Measurements from ENCODE around the gene ESRP2. TPM values are rescaled to one million over a fixed set of nuclear protein-coding genes. Genes with fewer than 3 reads are reported as not detected.

The ESRP2 gene
- total RNA-seq, 1 experiment from 2014 or later = not detected

GRCh38 chr16:68219725-68220351 is 16.1 kb downstream of the ESRP2 start:
- DNase-seq (ENCODE audit: low read depth) = no peak

- DNase-seq (ENCODE audit: low read depth) = no peak
These were observed 18.4 kb downstream of the ESRP2 start for GRCh38 chr16:68217506-68217905.

- no peak for DNase-seq (ENCODE audit: low read depth)
These were observed 19.7 kb downstream of the ESRP2 start for GRCh38 chr16:68216240-68216639.

GRCh38 chr16:68215302-68215701 is 20.6 kb downstream of the ESRP2 start:
- DNase-seq (ENCODE audit: low read depth) = no peak

DNA sequence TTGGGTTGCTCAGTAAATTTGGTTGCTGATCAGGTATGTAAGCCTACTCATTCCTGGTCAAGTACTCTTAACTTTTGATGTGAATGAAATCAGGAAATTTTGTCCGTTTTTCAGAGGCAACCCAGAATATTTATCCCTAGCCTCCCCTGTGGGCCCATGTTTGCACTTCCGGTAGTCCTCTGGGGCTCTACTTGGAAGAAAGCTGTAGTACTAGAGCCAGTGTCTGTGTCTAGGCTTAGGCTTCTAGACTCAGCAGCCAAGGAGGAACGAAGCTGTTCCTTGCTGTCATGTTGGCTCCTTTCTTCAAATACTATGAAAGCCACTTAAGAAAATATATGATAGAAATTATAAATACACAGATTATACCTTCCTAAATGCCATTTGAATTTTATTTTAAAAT is 21.2 kb downstream of the ESRP2 start:
- DNase-seq (ENCODE audit: low read depth) = no peak

DNA sequence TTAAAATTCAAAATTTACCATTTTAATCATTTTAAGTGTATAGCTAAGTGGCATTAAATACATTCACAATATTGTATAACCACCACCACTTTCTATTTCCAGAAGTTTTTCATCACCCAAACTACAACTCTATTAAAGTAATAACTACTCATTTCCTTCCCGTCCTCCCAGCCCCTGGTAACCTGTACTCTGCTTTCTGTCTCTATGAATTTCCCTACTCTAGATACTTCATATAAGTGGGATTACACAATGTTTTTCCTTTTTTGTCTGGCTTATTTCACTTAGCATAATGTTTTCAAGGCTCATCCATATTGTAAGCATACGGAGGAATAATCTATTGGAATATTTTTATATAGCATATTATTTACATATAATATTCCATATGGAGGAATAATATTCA is 29.7 kb downstream of the ESRP2 start:
- DNase-seq (ENCODE audit: low read depth) = no peak

- peak; percentile 51 for DNase-seq (ENCODE audit: low read depth)
These were observed 33.8 kb downstream of the ESRP2 start for GRCh38 chr16:68202091-68202519.

GRCh38 chr16:68200088-68200783 is 35.7 kb downstream of the ESRP2 start:
- DNase-seq (ENCODE audit: low read depth) = peak; percentile 26

DNA sequence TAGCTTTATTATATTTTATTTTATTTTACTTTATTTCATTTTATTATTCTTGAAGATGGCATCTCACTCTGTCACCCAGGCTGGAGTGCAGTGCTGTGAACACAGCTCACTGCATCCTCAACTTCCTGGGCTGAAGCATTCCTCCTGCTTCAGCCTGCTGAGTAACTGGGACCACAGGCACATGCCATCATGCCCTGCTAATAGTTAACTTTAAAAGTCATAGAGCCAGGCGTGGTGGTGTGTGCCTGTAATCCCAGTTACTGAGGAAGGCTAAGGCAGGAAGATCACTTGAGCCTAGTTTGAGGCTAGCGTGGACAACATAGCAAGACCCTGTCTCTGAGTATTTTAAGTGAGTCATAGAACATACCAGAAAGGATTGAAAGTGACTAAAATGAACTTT is 38.7 kb downstream of the ESRP2 start:
- DNase-seq (ENCODE audit: low read depth) = peak; percentile 36

DNA sequence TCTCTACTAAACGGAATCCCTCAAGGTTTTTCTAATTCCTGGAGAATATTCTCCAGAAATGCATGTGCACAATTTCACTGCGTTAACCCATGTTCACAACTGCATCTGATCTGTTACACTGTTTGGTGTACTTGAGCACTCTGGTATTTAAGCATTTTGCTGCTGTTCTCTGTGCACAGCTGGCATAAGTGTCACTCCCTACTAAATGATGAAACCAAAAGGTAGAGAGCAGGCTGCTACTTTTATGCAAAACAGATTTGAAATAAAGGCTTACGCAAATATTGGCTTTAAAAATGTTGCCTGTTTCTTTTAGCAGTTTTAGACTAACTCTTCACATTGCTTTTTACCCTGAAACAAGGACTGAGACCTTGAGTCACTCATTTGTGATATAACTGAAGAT is 41.7 kb downstream of the ESRP2 start:
- DNase-seq (ENCODE audit: low read depth) = no peak

DNA sequence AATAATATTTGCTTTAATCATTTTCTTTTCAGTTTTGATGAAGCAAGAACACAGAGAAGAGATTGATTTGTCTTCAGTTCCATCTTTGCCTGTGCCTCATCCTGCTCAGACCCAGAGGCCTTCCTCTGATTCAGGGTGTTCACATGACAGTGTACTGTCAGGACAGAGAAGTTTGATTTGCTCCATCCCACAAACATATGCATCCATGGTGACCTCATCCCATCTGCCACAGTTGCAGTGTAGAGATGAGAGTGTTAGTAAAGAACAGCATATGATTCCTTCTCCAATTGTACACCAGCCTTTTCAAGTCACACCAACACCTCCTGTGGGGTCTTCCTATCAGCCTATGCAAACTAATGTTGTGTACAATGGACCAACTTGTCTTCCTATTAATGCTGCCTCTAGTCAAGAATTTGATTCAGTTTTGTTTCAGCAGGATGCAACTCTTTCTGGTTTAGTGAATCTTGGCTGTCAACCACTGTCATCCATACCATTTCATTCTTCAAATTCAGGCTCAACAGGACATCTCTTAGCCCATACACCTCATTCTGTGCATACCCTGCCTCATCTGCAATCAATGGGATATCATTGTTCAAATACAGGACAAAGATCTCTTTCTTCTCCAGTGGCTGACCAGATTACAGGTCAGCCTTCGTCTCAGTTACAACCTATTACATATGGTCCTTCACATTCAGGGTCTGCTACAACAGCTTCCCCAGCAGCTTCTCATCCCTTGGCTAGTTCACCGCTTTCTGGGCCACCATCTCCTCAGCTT is 45.0 kb downstream of the ESRP2 start:
- peak; percentile 13 for DNase-seq (ENCODE audit: low read depth)

DNA sequence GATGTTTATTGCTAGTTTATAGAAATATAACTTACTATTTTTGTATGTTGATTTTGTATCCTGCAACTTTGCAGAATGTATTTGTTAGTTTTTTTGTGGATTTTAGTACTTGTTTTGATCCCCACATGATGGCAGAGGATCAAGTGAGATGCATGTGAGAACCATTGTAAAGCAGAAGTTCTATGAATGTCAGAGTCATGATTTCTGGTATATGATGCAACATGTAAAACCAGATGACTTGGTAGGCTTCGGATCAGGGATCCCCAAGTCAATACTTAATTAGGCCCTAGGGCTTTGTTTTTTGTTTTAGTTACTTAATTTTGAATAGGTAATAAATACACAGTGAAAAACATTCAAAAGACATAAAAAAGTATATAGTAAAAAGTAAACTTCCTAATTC is 45.8 kb downstream of the ESRP2 start:
- no peak for DNase-seq (ENCODE audit: low read depth)

DNA sequence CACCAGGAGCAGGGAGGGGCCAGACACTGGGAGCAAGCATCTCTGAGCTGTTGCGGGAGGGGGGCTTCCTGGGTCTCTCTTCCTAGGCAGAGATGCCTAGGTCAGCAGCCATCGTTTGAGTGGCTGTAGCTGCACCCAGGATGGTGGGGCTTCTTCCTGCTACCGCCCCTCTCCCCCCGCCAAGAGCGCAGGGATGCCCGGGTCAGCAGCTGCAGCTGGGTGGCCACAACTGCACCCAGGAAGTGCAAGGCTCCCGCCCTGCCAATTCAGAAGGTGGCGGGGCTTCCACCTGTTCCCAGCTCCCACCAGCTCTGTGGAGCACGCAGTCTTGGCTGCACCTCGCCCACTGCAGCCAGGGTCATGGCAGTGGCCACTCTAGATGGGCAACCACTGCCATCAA is 47.8 kb downstream of the ESRP2 start:
- no peak for DNase-seq (ENCODE audit: low read depth)

DNA sequence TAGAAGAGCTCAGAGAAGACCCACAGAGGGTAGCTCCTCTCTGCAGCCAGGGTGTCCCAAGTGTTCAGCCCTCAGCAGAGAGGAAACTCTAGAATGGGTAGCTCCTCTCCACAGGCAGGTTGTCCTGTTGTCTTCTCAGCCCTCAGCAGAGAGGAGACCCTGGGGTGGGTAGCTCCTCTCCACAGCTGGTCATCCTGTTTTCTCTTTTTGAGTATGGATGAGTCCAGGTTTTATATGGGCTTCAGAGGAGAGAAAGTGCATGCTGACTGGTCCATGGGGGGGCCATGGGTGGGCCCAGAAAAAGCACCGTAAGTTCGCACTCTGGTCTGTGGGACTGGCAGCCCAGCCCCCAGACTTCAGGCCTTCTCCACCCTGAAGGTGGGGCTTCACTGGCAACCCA is 48.4 kb downstream of the ESRP2 start:
- DNase-seq (ENCODE audit: low read depth) = no peak

DNA sequence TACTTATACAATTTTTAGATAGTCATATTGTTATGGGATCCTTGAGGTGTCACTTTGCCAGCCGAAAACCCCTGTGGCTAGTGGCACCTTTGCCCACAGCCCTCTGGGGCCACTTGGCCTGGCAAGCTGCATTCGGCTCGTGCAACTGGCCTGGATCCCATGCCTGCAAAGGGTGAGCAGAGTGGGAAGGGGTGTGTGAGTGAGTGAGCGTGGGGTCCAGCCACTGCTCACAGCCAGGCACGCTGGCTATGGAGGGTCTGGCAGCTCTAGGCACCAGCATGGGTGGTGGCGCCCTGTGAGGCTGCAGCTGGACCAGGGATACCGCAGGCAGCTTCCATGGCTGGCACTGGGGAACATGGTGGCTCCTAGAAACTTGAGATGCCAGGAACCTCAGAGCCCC is 49.0 kb downstream of the ESRP2 start:
- no peak for DNase-seq (ENCODE audit: low read depth)

- DNase-seq (ENCODE audit: low read depth) = no peak
These were observed 52.9 kb downstream of the ESRP2 start for GRCh38 chr16:68183046-68183445.

DNA sequence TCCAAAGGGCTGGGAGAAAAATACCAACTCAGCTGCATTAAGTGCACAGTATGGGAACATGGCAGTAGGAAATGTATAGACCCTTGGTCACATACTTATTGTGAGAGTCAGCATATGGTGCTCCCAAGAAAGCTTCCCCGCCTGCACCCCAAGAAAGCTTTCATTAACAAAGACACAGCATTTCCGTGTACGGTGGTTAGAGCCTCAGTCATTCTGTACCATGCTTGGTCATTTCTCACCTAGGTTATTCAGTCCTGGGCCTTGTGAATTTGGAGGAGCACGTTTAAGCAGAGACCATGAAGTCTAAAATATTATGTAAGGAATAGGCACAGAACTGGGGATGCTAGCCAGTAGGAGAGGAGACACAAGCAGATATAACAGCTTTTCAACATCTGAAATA is 56.1 kb downstream of the ESRP2 start:
- no peak for DNase-seq (ENCODE audit: low read depth)

- DNase-seq (ENCODE audit: low read depth) = no peak
These were observed 56.6 kb downstream of the ESRP2 start for GRCh38 chr16:68179196-68179795.

Data from LHCN-M2 (cell line).